Endometrium (tissue), 2 donors: Measurements from ENCODE around the gene SLC37A1.

Experiments used
- FAIRE-seq: peaks from 2 replicates; lab custom pipeline; 2012; peaks lifted over from hg19 to GRCh38; lab: Jason Lieb, UNC
- donor health status: control.
- donor health status: control.

Gene SLC37A1

DNA sequence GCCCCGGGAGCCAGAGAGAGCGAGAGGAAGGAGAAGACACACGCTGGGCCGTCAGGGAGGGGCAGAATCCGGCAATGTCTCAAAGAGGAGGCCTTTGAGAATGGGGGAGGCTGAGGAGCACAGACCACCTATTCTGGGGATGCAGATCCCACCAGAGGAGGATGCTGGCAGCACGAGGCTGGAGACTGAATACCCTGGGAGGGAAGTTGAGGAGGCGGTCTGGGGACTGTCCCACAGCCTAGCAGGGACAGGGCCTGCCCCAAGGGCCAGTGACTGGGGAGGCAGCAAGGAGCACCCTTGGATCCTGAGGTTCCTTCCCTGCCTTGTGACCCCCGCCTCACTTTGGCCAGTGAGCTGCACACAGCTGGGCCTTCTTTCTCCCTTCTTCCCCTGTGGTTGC, 49.2 kb downstream of the SLC37A1 start:
- FAIRE-seq: no peak

DNA sequence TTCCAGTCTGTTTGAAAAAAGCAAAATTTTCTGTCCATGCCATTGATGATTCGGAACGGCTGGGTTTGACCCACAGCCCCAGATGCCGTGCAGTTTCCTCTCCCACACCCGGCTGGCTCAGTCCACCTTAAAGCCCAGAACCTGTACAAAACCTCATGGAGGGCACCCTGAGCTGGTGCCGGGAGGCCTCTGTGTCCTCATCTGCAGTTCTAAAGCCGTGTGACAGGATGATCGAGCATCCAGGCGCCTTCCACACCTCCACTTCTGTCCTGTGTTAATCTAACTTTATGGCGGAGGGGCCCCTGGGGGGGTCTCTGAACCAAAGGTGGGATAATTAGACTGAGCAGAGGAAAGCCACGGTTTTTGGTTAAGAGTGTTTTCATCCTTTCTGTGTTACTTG, 49.6 kb downstream of the SLC37A1 start:
- FAIRE-seq: no peak

- no peak for FAIRE-seq
Measured at GRCh38 chr21:42563686-42564085, 50.0 kb downstream of the SLC37A1 start.

DNA sequence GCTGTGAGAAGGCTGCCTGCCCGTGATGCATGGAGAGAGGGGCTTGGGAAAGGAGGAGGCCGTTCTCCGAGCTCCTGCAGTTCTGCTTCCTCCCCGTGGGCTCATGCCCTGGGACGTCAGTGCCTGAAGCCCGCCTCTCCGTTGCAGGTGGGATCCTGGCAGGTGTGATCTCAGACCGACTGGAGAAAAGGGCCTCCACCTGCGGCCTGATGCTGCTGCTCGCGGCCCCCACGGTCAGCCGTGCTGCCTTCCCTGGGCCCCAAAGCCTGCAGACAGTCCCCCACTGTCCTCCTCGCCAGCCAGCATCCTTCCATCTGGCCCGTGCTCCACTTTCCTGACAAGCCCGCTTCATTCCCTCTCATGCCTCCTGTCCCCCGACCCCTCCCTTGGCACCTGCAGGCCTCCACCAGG, 50.9 kb downstream of the SLC37A1 start:
- no peak for FAIRE-seq

- FAIRE-seq: no peak
Measured at GRCh38 chr21:42565206-42565810, 51.7 kb downstream of the SLC37A1 start.

- no peak for FAIRE-seq
Measured at GRCh38 chr21:42565886-42566523, 52.4 kb downstream of the SLC37A1 start.

DNA sequence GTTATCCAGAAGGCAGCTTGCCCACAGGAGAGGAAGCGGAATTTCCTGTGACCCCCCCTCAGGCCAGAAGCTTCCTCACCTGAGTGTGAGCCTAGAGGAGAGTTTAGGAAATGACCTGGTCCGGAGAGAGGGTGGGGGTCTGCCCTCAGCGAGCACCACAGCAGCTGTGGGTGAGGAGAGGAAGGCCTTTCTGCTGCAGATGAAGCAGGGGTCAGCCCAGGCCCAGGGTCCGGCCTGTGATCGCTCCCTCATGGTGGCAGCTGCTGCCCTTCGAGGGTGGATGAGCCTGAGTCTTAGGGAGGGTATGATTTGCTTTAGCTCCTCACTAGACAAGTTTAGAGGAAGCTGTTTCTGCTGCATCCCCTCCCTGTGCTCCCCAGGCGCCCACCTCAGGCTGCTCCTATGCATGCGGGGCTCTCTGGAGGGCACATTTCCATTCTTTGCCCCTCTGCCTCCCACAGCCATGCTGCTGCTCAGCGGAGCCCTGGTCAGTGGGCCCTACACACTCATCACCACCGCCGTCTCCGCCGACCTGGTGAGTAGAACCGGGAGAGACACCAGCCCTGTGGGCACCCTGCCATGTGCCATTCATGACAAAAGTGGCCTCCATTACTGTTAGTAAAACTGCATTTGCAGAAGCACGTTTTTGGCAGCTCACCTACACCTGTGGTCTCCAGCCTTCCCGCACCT, 53.0 kb downstream of the SLC37A1 start:
- FAIRE-seq: no peak

- no peak for FAIRE-seq
Measured at GRCh38 chr21:42567214-42567555, 53.5 kb downstream of the SLC37A1 start.

- FAIRE-seq: no peak
Measured at GRCh38 chr21:42567861-42568260, 54.2 kb downstream of the SLC37A1 start.

DNA sequence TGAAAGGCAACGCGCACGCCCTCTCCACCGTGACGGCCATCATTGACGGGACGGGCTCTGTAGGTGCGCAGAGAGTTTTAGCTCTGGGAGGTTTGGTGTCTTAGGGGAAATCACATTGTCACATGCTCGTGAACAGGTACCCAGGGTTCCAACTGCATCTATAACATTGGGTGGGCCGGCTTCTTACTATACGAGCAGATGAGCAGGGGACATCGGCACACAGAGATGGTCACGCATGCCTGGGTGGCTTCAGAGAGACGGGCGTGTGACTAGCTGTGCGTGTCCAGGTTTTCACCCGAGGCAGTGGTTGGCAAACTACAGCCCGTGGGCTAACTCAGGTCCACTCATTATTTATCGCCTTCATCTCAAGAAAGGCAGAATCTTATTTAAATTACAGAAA, 54.7 kb downstream of the SLC37A1 start:
- no peak for FAIRE-seq

DNA sequence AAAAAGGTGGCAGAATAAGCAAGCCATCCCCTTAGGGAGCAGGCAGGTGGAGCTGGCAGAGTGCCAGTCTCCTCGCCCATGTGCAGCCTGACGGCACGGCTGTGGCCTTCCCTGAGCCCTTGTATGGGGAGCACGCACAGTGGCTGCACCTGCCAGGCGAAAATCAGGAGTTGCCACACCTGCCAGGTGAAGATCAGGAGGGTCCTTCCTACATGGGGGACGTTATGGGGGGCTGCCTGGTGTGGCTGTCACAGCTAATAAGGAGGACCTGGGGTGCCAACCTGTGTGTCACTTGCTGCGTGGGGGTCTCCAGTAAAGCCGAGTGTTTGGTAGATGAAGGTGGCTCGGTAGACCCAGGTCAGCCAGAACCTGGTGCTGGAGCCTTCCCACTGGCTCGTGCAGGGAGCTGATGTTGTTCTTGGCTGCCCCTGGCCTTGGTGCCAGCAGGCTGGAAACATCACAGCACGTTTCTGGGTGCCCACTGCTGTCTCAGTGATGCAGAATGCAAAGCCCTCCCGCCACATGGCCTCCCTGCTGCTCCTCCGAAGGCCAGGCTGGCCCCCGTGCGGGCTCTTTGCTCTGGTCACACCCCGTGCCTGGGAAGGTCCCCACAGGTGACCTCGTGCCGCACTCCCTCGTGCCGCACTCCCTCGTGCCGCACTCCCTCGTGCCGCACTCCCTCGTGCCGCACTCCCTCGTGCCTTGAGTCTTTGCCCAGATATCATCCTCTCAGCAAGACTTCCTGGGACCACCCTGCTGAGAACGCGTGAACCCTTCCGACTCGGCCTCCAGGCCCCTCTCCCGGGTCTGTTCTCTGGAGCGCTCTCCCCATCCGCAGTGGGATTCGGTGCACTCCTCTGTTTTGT, 55.4 kb downstream of the SLC37A1 start:
- FAIRE-seq: no peak

GRCh38 chr21:42569732-42570301, 56.2 kb downstream of the SLC37A1 start:
- FAIRE-seq: no peak

- no peak for FAIRE-seq
Measured at GRCh38 chr21:42570362-42570761, 56.7 kb downstream of the SLC37A1 start.

DNA sequence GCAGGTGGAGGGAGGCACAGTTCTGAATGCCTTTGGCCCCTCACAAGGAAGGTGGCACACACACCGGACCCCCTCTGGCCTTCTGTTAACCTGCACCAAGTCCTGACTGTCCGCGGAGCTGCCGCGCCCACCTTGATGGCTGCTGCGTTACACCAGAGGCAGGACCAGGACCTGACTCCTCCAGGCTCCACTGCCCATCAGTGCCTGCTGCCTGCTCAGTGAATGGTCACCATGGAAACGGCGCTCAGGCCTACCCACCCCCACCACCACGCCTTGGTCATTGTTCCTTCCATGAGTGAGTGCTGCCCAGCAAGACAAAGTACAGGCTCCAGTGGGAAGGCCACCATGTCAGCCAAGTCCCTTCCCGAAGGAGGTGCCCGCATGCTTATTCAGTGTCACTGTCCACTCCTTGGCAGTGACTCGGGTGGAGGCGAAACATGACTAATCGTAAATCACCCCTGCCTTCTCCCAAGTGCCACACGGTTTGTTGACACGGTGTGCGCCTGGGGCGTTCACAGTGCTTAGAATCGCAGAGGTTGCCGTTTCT, 57.3 kb downstream of the SLC37A1 start:
- FAIRE-seq: no peak

DNA sequence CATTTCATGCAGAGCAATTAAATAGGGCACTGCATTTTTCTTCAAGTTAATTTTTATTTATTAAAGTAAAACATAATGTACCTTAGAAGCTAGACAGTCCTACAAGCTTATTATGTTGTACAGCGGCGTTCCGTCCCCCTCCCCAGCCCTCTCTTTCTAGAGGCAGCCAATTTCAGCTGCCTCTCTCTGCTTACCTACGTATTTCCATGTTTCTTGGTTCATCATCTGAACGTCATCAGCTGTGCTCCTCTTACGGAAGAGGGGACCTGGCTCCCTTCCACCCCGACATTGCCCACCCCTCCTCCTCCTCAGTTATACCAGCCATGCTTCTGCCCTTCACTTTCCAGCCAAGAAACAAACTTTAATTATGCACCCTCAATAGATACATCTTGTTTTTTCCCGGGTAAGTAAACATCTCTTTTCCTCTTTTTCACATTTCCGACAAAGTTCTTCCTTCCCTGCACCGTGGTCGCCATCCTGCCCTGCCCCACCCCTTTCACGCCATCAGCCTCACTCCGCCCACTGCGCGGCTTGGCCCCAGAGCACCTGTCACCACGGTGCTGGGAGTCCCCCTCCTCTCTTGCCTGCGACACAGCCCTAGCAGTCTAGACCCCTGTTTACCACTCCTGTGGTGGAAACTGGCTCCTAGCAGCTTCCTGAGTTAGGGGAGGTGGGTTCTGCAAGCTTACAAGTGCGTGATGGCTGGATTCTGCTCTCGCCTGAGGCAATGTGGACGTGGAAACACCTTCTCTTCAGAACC, 57.9 kb downstream of the SLC37A1 start:
- FAIRE-seq: no peak

DNA sequence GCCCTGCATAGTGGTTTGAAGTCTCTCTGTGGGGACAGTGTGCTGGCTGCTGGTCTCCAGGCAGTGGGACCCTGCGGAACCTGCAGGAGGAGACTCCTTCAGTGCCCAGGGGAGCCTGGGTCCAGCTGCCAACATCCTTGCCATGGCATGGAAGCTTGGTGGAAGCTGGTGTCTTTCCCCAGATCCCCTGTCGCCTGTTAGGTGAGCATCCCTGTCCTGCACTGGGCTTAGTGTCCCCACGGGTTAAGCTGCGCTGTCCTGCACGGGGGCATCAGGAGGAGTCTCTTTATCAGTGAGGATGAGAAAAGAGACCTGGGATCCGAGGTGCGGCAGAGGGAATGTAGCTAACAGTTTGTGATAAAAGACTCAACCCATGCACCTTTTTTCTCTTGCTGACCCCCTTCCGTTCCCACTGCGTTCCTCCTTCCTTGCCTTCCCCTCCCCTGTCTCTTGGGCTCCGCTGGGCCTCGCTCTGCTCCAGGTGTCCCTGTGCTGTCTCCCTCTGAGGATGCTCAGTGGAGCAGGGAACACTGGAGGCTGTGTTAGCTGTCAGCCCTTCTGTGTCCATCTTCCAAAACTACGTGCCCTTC, 59.3 kb downstream of the SLC37A1 start:
- no peak for FAIRE-seq

DNA sequence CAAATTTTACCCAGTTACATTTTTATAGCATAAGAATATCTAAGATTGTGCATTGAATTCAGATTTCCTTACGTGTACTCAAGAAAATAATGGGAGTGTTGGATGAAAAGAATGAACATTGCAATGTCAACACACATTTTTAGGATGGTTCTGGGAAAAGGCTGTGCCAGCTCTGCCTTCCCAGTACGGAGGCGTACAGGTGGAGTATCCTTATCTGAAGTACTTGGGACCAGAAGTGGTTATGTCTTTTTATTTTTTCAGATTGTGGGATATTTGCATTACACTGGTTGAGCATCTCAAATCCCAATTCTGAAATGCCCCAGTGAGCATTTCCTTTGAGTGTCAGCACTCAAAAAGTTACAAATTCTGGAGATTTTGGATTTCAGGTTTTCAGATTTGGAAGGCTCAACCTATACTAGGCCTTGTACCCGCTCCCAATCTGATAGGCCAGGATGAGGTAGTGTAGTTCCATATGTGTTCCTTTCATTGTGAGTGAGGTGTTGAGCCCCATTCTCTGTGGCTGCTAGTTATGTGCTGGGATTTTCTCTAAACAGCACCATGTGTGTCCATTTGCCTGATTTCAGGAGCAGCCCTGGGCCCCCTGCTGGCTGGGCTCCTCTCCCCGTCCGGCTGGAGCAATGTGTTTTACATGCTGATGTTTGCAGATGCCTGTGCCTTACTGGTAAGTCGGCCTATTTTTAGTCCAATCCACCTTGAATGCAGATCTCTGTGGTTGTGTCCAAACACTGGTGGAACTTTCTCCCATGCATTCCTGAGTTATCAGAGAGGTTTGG, 60.8 kb downstream of the SLC37A1 start:
- FAIRE-seq: no peak

GRCh38 chr21:42575111-42575510, 61.5 kb downstream of the SLC37A1 start:
- FAIRE-seq: no peak

- FAIRE-seq: no peak
Measured at GRCh38 chr21:42576639-42577038, 63.0 kb downstream of the SLC37A1 start.

DNA sequence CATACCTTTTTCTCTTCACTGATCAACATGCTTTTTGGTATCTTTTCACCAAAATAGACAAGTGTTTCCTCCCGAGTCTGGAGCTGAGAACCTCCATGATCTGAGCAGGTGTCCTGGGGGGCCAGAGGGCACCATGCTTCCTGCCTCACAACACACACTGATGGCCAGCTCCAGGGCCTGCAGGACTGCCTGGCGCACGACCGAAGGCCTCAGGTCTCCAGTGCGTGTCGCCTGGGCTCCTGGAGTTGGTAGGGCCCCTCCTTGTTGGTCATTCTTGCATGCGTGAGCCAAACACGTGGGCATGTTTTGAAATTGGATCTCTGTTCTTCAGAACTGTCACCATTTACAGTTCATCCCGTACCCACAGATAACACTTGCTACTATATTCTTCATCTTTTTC, 64.4 kb downstream of the SLC37A1 start:
- no peak for FAIRE-seq
